Measurements from ENCODE around the gene TSHZ2. TPM values are rescaled to one million over a fixed set of nuclear protein-coding genes. Genes with fewer than 3 reads are reported as not detected.

The TSHZ2 gene
- total and polyA plus RNA-seq, 2 donors (not counting 3 experiments of a cell fraction or from before 2014, with no cell fraction given) = not detected

GRCh38 chr20:52996130-52996529 is 24.0 kb downstream of the TSHZ2 start:
- intact Hi-C loops (cut with micrococcal nuclease) = no loop called here
- Histone ChIP-seq H3K4me3 (replicated peaks in 1 of 3; ENCODE audit: insufficient read depth in 1 of 3, low read depth in 1 of 3, low read length in 3 of 3) (no peak overlapping the region), H3K36me3 (ENCODE audit: control insufficient read depth in 2 of 2, extremely low read depth in 1 of 2, insufficient read depth in 2 of 2, low read length in 2 of 2) (no peaks in the 10 kb centered on the region), H2AFZ (ENCODE audit: low read depth, low read length) (no peak overlapping the region), H3K9me3 (replicated peaks; ENCODE audit: control insufficient read depth, insufficient read depth, low read length) (no peaks in the 10 kb centered on the region), H3K9me1 (replicated peaks; ENCODE audit: control insufficient read depth, extremely low read depth, insufficient read depth, low read length) (no peaks in the 10 kb centered on the region), H4K20me1 (replicated peaks; ENCODE audit: control insufficient read depth, extremely low read depth, insufficient read depth, low read length) (no peaks in the 10 kb centered on the region), H3K79me2 (ENCODE audit: control insufficient read depth, insufficient read depth, low read length) (no peaks in the 10 kb centered on the region), H3K27me3 (ENCODE audit: control insufficient read depth in 2 of 2, insufficient read depth in 2 of 2, low read length in 2 of 2) (no peaks in the 10 kb centered on the region), H3K4me1 (ENCODE audit: control insufficient read depth, extremely low read depth, insufficient read depth, low read length) (no peaks in the 10 kb centered on the region), H3K9ac (replicated peaks; ENCODE audit: extremely low read depth, insufficient read depth, low read length) (no peak overlapping the region), H3K4me2 (ENCODE audit: insufficient read depth, low read length) (no peak overlapping the region), H3K27ac (ENCODE audit: insufficient read depth, low read depth, low read length) (no peak overlapping the region)
- dilution Hi-C loops (cut with MboI; ENCODE audit: extremely low pct_ligation_motif_present, low sequenced_read_pairs) = no loop called here
- CTCF ChIA-PET = no interaction called here
- DNase-seq (ENCODE audit: low read depth, low spot score) = no peak
- no peak for FAIRE-seq
- POLR2A ChIA-PET = no interaction called here
- no TSS peak for BruUV-seq (replicated peaks)
- no peak for TF ChIP-seq CTCF (IDR thresholded peaks at IDR 0.05; ENCODE audit: extremely low read depth in 1 of 2, insufficient read depth in 1 of 2, low read depth in 1 of 2, low read length in 2 of 2)

GRCh38 chr20:52996658-52997057 is 24.5 kb downstream of the TSHZ2 start:
- intact Hi-C loops (cut with micrococcal nuclease) (no loop called here), dilution Hi-C loops (cut with MboI; ENCODE audit: extremely low pct_ligation_motif_present, low sequenced_read_pairs) (no loop called here)
- H3K9me1 ChIP-seq (replicated peaks; ENCODE audit: control insufficient read depth, extremely low read depth, insufficient read depth, low read length) = no peaks in the 10 kb centered on the region
- no peaks in the 10 kb centered on the region for H3K27me3 ChIP-seq (ENCODE audit: control insufficient read depth in 2 of 2, insufficient read depth in 2 of 2, low read length in 2 of 2)
- no peak overlapping the region for H2AFZ ChIP-seq (ENCODE audit: low read depth, low read length)
- ChIA-PET POLR2A (no interaction called here), CTCF (no interaction called here)
- H3K4me2 ChIP-seq (ENCODE audit: insufficient read depth, low read length) = no peak overlapping the region
- H3K4me3 ChIP-seq (replicated peaks in 1 of 3; ENCODE audit: insufficient read depth in 1 of 3, low read depth in 1 of 3, low read length in 3 of 3) = no peak overlapping the region
- no peak overlapping the region for H3K9ac ChIP-seq (replicated peaks; ENCODE audit: extremely low read depth, insufficient read depth, low read length)
- no peaks in the 10 kb centered on the region for H3K4me1 ChIP-seq (ENCODE audit: control insufficient read depth, extremely low read depth, insufficient read depth, low read length)
- no peaks in the 10 kb centered on the region for H4K20me1 ChIP-seq (replicated peaks; ENCODE audit: control insufficient read depth, extremely low read depth, insufficient read depth, low read length)
- H3K79me2 ChIP-seq (ENCODE audit: control insufficient read depth, insufficient read depth, low read length) = no peaks in the 10 kb centered on the region
- BruUV-seq (replicated peaks) = no TSS peak
- H3K9me3 ChIP-seq (replicated peaks; ENCODE audit: control insufficient read depth, insufficient read depth, low read length) = no peaks in the 10 kb centered on the region
- no peak overlapping the region for H3K27ac ChIP-seq (ENCODE audit: insufficient read depth, low read depth, low read length)
- no peak for TF ChIP-seq POLR2A (IDR thresholded peaks at IDR 0.05; ENCODE audit: low read depth, low read length)
- TF ChIP-seq MAX (IDR thresholded peaks at IDR 0.05; ENCODE audit: insufficient read depth, insufficient read length) = no peak
- no peak for TF ChIP-seq FOS (IDR thresholded peaks at IDR 0.05; ENCODE audit: borderline replicate concordance, insufficient read depth, low read length)
- no peak for TF ChIP-seq MYC (IDR thresholded peaks at IDR 0.05; ENCODE audit: low read depth, low read length)
- no peak for TF ChIP-seq POLR2AphosphoS5 (IDR thresholded peaks at IDR 0.05; ENCODE audit: insufficient read depth, low read depth, low read length)
- TF ChIP-seq GATA2 (IDR thresholded peaks at IDR 0.05; ENCODE audit: insufficient read depth, insufficient read length, low read depth, low read length) = no peak
- TF ChIP-seq JUN (IDR thresholded peaks at IDR 0.05; ENCODE audit: borderline replicate concordance, insufficient read depth, insufficient read length, low read depth) = no peak
- no peak for TF ChIP-seq EZH2 (IDR thresholded peaks at IDR 0.05; ENCODE audit: borderline replicate concordance, low read depth, low read length, severe bottlenecking)
- TF ChIP-seq CTCF (IDR thresholded peaks at IDR 0.05; ENCODE audit: extremely low read depth in 1 of 2, insufficient read depth in 1 of 2, low read depth in 1 of 2, low read length in 2 of 2) = no peak
- DNase-seq (ENCODE audit: low read depth, low spot score) = no peak
- no peaks in the 10 kb centered on the region for H3K36me3 ChIP-seq (ENCODE audit: control insufficient read depth in 2 of 2, extremely low read depth in 1 of 2, insufficient read depth in 2 of 2, low read length in 2 of 2)
- FAIRE-seq = no peak
